Measurements from ENCODE around the gene TLR9.

- no peak for TF ChIP-seq CTCF (IDR thresholded peaks at IDR 0.05; ENCODE audit: low read depth, low read length)
- TF ChIP-seq MAX (IDR thresholded peaks at IDR 0.05; ENCODE audit: low read depth, low read length) = no peak
Measured at GRCh38 chr3:52256622-52257021, 31.2 kb upstream of the TLR9 start.
